GM12878 (cell line): ENCODE results near the gene GRIK2. TPM values are rescaled to one million over a fixed set of nuclear protein-coding genes. Genes with fewer than 3 reads are reported as not detected.

Source experiments
- ATAC-seq: fragments of 200-7000 bp; cut with Tn5 transposase; 3 replicates; pipeline ENCODE4 v1.9.1; 2020; ENCODE audit warnings: mild to moderate bottlenecking, moderate library complexity
- BruUV-seq: library from RNA; stranded (reverse); fragments of 400-500 nt; replicated peaks from 2 replicates; lab custom pipeline; 2021; lab: Mats Ljungman, UMichigan
- CTCF ChIA-PET: fragments of 300-600 bp; sonication (Branson Sonifier 250); formaldehyde crosslinking; extraction: SDS; loops from one replicate; lab custom pipeline; 2021; ENCODE audit warnings: inconsistent platforms; lab: Yijun Ruan, JAX
- POLR2A ChIA-PET: fragments of 350-600 bp; formaldehyde crosslinking; extraction: SDS; loops from one replicate; lab custom pipeline; 2021; ENCODE audit warnings: inconsistent platforms; lab: Charles Lee
- RAD21 ChIA-PET: fragments of 300-600 bp; sonication (Branson Sonifier 250); formaldehyde crosslinking; loops from one replicate; lab custom pipeline; 2023; ENCODE audit warnings: antibody characterized with exemption; ENCODE audit not compliant: unreplicated experiment; lab: Charles Lee
- SMC1A ChIA-PET: fragments of 300-600 bp; sonication (Branson Sonifier 250); formaldehyde crosslinking; loops from one replicate; lab custom pipeline; 2023; ENCODE audit not compliant: unreplicated experiment, uncharacterized antibody; lab: Charles Lee
- DNase-seq: peaks from one replicate; pipeline ENCODE4 v3.0.0-alpha.2; 2011; ENCODE audit warnings: low read depth, low spot score
- FAIRE-seq: peaks from 3 replicates; lab custom pipeline; 2011; peaks lifted over from hg19 to GRCh38; lab: Jason Lieb, UNC
- H2AFZ ChIP-seq: 2 replicates; pipeline ENCODE4 v1.6.0; 2011; ENCODE audit warnings: low read depth, low read length, control low read depth; ENCODE audit not compliant: control insufficient read depth
- H3K27ac ChIP-seq: 2 replicates; pipeline ENCODE4 v1.5.1; 2011; ENCODE audit warnings: control low read depth; ENCODE audit not compliant: control insufficient read depth, insufficient read depth
- H3K27me3 ChIP-seq, 2 experiments: replicated peaks in 1 of 2; 2 replicates each; pipeline versions ENCODE4 v1.6.0 to v1.6.1; 2011; ENCODE audit warnings: low read length in 1 of 2; ENCODE audit not compliant: control insufficient read depth in 2 of 2, insufficient read depth in 2 of 2
- H3K36me3 ChIP-seq, 2 experiments: 2 replicates each; pipeline ENCODE4 v1.5.1; 2011; ENCODE audit warnings: low read length in 1 of 2; ENCODE audit not compliant: control insufficient read depth in 2 of 2, insufficient read depth in 2 of 2
- H3K4me1 ChIP-seq: 2 replicates; pipeline ENCODE4 v1.6.1; 2011; ENCODE audit warnings: mild to moderate bottlenecking, low read length, moderate library complexity, mixed read lengths; ENCODE audit not compliant: control insufficient read depth, insufficient read depth
- H3K4me2 ChIP-seq: 2 replicates; pipeline ENCODE4 v1.6.0; 2011; ENCODE audit warnings: control low read depth; ENCODE audit not compliant: control insufficient read depth, insufficient read depth
- H3K4me3 ChIP-seq: fragments of 200-600 bp; sonication (generic); 2 replicates; pipeline ENCODE4 v1.5.1; 2016
- H3K79me2 ChIP-seq: 2 replicates; pipeline ENCODE4 v1.6.0; 2011; ENCODE audit warnings: low read length; ENCODE audit not compliant: control insufficient read depth, insufficient read depth
- H3K9ac ChIP-seq: 2 replicates; pipeline ENCODE4 v1.8.0; 2011; ENCODE audit warnings: low read length, control low read depth, mixed read lengths; ENCODE audit not compliant: control insufficient read depth, insufficient read depth
- H3K9me3 ChIP-seq: replicated peaks from 3 replicates; pipeline ENCODE4 v1.5.1; 2011; ENCODE audit warnings: mild to moderate bottlenecking, low read length; ENCODE audit not compliant: control insufficient read depth, insufficient read depth
- H4K20me1 ChIP-seq: 2 replicates; pipeline ENCODE4 v1.6.0; 2011; ENCODE audit not compliant: control insufficient read depth, insufficient read depth
- BMI1 ChIP-seq: fragments of 450-650 bp; IDR thresholded peaks from 2 replicates; pipeline ENCODE4 v1.6.1; 2016; ENCODE audit warnings: mild to moderate bottlenecking, moderate library complexity, borderline replicate concordance
- DPF2 ChIP-seq: fragments of 450-650 bp; IDR thresholded peaks from 2 replicates; pipeline ENCODE4 v1.6.1; 2017; ENCODE audit warnings: mild to moderate bottlenecking
- EP300 ChIP-seq, 2 experiments: fragments of 150-350 bp in 1 of 2; IDR thresholded peaks; 2 replicates each; pipeline ENCODE4 v1.6.1; 2011 to 2012; ENCODE audit warnings: low read depth in 2 of 2, low read length in 2 of 2, borderline replicate concordance in 1 of 2, improper control_type of control experiment in 1 of 2, inconsistent platforms in 1 of 2; ENCODE audit not compliant: control insufficient read depth in 1 of 2
- KAT2A ChIP-seq: conservative IDR thresholded peaks from 2 replicates; pipeline ENCODE4 v1.6.1; 2011; ENCODE audit warnings: low read depth, low read length; ENCODE audit not compliant: control insufficient read depth
- MEF2B ChIP-seq: fragments of 450-650 bp; IDR thresholded peaks from 2 replicates; pipeline ENCODE4 v1.6.1; 2018; ENCODE audit warnings: mild to moderate bottlenecking, moderate library complexity; ENCODE audit not compliant: partially characterized antibody, poor library complexity, severe bottlenecking
- MXI1 ChIP-seq: fragments of 150-350 bp; IDR thresholded peaks from 2 replicates; pipeline ENCODE4 v1.6.1; 2011; ENCODE audit warnings: low read depth, mild to moderate bottlenecking, inconsistent platforms, low read length, improper control_type of control experiment
- MYB ChIP-seq: fragments of 150-350 bp; IDR thresholded peaks from 2 replicates; pipeline ENCODE4 v1.6.1; 2014; ENCODE audit warnings: mild to moderate bottlenecking, low read depth, low read length, borderline replicate concordance
- NFXL1 ChIP-seq: fragments of 450-650 bp; IDR thresholded peaks from 2 replicates; pipeline ENCODE4 v1.6.1; 2017; ENCODE audit warnings: antibody characterized with exemption, mild to moderate bottlenecking, borderline replicate concordance
- POU2F2 ChIP-seq: IDR thresholded peaks from 3 replicates; pipeline ENCODE4 v1.6.1; 2011; ENCODE audit warnings: low read depth, mild to moderate bottlenecking, low read length, borderline replicate concordance
- RBBP5 ChIP-seq: fragments of 200-600 bp; sonication (generic); conservative IDR thresholded peaks from 2 replicates; pipeline ENCODE4 v1.6.1; 2016
- ZNF207 ChIP-seq: fragments of 450-650 bp; IDR thresholded peaks from 2 replicates; pipeline ENCODE4 v1.6.1; 2014; ENCODE audit warnings: antibody characterized with exemption, mild to moderate bottlenecking, borderline replicate concordance
- ZNF274 ChIP-seq: IDR thresholded peaks from one replicate; pipeline ENCODE4 v1.8.0; 2011; ENCODE audit not compliant: insufficient read length, insufficient read depth
- WGBS: methylation state at CpG from one replicate; pipeline ENCODE4 v1.1.6; 2016; ENCODE audit warnings: low lambda C conversion rate; ENCODE audit not compliant: insufficient replicate concordance, insufficient coverage; ENCODE audit errors: missing lambda C conversion rate; 5-methylcytosine and 5-hydroxymethylcytosine counted together
- in situ Hi-C: fragments of 300-500 bp; cut with MboI; formaldehyde crosslinking; loops from 9 replicates; pipeline ENCODE4 v1.14.3; 2018; ENCODE audit warnings: mixed read lengths
- intact Hi-C: fragments of 100-400 bp; cut with micrococcal nuclease; formaldehyde crosslinking; loops from one replicate; pipeline ENCODE4 v1.14.2; 2022; ENCODE audit not compliant: unreplicated experiment
- polyA plus RNA-seq, 11 experiments: library from polyadenylated mRNA; depleted of rRNA in 4 of 11; unstranded in 6 of 11; stranded (reverse) in 5 of 11; fragments of >200 nt; fragmentation: Nextera tagmentation in 4 of 11; fragmentation: Illumina TruSeq in 1 of 11; extraction: Ambion mirVana in 4 of 11; extraction: Trizol in 1 of 11; gene quantifications; 1 replicate in 1 of 11; 2 replicates in 10 of 11; pipeline versions ENCODE4 v1.2.1 to v1.2.3, GENCODE V29; 2011 to 2016; ENCODE audit warnings: inconsistent platforms in 2 of 11, missing spikeins in 2 of 11, low read depth in 1 of 11
- total RNA-seq, 4 experiments: library from RNA; depleted of rRNA in 3 of 4; stranded (reverse); fragments of >200 nt in 3 of 4; fragmentation: Illumina TruSeq in 1 of 4; extraction: Trizol in 1 of 4; gene quantifications; 2 replicates each; pipeline versions ENCODE4 v1.2.1 to v1.2.3, GENCODE V29; 2013 to 2021
- TF ChIP-seq, protein P1 (sequence below): fragments of 450-650 bp; IDR thresholded peaks from 2 replicates; pipeline ENCODE4 v1.6.1; 2017; ENCODE audit warnings: borderline replicate concordance
- TF ChIP-seq, protein P2 (sequence below): IDR thresholded peaks from 2 replicates; pipeline ENCODE4 v1.6.1; 2012; ENCODE audit warnings: improper control_type of control experiment, low read depth, low read length; ENCODE audit not compliant: insufficient replicate concordance
- TF ChIP-seq, protein P3 (sequence below): IDR thresholded peaks from 2 replicates; pipeline ENCODE4 v1.6.1; 2012; ENCODE audit warnings: mild to moderate bottlenecking, low read depth, low read length

GRIK2 gene
- total and polyA plus RNA-seq, 10 of the 15 experiments (the other 5 are each of a cell fraction or from before 2014, with no cell fraction given): not detected

DNA sequence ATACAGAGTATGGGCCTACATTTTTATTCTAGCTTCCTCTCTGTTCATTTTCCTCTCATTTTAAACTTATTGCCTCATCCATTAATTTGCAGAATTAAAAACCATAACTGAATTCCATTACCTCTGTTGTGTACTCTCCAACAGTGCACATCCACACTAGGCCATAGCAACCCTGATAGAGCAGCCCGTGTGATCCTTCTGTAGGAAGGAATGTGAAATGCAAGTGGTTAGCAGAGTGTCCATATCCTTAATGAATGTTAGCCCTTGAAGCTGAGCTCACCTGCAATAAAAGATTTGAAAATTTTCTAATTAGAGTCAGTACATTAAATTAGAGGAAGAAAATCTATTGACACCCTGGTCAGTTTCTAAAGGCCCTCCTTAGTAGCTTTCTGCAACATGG is 6.5 kb upstream of the GRIK2 start:
- H3K79me2 ChIP-seq: no peaks in the 10 kb centered on the region
- TF ChIP-seq RBBP5: no peak
- no peak for TF ChIP-seq MEF2B
- TF ChIP-seq ZNF274: no peak
- TF ChIP-seq NFXL1: no peak
- no peak for TF ChIP-seq BMI1
- TF ChIP-seq, protein P1, sequence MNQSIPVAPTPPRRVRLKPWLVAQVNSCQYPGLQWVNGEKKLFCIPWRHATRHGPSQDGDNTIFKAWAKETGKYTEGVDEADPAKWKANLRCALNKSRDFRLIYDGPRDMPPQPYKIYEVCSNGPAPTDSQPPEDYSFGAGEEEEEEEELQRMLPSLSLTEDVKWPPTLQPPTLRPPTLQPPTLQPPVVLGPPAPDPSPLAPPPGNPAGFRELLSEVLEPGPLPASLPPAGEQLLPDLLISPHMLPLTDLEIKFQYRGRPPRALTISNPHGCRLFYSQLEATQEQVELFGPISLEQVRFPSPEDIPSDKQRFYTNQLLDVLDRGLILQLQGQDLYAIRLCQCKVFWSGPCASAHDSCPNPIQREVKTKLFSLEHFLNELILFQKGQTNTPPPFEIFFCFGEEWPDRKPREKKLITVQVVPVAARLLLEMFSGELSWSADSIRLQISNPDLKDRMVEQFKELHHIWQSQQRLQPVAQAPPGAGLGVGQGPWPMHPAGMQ: no peak
- TF ChIP-seq, protein P2, sequence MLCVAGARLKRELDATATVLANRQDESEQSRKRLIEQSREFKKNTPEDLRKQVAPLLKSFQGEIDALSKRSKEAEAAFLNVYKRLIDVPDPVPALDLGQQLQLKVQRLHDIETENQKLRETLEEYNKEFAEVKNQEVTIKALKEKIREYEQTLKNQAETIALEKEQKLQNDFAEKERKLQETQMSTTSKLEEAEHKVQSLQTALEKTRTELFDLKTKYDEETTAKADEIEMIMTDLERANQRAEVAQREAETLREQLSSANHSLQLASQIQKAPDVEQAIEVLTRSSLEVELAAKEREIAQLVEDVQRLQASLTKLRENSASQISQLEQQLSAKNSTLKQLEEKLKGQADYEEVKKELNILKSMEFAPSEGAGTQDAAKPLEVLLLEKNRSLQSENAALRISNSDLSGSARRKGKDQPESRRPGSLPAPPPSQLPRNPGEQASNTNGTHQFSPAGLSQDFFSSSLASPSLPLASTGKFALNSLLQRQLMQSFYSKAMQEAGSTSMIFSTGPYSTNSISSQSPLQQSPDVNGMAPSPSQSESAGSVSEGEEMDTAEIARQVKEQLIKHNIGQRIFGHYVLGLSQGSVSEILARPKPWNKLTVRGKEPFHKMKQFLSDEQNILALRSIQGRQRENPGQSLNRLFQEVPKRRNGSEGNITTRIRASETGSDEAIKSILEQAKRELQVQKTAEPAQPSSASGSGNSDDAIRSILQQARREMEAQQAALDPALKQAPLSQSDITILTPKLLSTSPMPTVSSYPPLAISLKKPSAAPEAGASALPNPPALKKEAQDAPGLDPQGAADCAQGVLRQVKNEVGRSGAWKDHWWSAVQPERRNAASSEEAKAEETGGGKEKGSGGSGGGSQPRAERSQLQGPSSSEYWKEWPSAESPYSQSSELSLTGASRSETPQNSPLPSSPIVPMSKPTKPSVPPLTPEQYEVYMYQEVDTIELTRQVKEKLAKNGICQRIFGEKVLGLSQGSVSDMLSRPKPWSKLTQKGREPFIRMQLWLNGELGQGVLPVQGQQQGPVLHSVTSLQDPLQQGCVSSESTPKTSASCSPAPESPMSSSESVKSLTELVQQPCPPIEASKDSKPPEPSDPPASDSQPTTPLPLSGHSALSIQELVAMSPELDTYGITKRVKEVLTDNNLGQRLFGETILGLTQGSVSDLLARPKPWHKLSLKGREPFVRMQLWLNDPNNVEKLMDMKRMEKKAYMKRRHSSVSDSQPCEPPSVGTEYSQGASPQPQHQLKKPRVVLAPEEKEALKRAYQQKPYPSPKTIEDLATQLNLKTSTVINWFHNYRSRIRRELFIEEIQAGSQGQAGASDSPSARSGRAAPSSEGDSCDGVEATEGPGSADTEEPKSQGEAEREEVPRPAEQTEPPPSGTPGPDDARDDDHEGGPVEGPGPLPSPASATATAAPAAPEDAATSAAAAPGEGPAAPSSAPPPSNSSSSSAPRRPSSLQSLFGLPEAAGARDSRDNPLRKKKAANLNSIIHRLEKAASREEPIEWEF: no peak
- no peak for TF ChIP-seq MYB
- TF ChIP-seq EP300 (IDR thresholded peaks at IDR 0.05; ENCODE audit: borderline replicate concordance in 1 of 2, control insufficient read depth in 1 of 2, low read depth in 2 of 2, low read length in 2 of 2): no peak
- no peak for TF ChIP-seq ZNF207
- no peak for TF ChIP-seq DPF2
- TF ChIP-seq, protein P3, sequence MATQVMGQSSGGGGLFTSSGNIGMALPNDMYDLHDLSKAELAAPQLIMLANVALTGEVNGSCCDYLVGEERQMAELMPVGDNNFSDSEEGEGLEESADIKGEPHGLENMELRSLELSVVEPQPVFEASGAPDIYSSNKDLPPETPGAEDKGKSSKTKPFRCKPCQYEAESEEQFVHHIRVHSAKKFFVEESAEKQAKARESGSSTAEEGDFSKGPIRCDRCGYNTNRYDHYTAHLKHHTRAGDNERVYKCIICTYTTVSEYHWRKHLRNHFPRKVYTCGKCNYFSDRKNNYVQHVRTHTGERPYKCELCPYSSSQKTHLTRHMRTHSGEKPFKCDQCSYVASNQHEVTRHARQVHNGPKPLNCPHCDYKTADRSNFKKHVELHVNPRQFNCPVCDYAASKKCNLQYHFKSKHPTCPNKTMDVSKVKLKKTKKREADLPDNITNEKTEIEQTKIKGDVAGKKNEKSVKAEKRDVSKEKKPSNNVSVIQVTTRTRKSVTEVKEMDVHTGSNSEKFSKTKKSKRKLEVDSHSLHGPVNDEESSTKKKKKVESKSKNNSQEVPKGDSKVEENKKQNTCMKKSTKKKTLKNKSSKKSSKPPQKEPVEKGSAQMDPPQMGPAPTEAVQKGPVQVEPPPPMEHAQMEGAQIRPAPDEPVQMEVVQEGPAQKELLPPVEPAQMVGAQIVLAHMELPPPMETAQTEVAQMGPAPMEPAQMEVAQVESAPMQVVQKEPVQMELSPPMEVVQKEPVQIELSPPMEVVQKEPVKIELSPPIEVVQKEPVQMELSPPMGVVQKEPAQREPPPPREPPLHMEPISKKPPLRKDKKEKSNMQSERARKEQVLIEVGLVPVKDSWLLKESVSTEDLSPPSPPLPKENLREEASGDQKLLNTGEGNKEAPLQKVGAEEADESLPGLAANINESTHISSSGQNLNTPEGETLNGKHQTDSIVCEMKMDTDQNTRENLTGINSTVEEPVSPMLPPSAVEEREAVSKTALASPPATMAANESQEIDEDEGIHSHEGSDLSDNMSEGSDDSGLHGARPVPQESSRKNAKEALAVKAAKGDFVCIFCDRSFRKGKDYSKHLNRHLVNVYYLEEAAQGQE: no peak
- no peak for TF ChIP-seq KAT2A
- no peak for TF ChIP-seq POU2F2
- TF ChIP-seq MXI1: no peak

More for the DNA sequence above, 6.5 kb upstream of the GRIK2 start:
- no peak for DNase-seq
- Histone ChIP-seq H3K36me3 (no peaks in the 10 kb centered on the region), H3K4me3 (no peak overlapping the region), H3K27ac (no peak overlapping the region), H3K9me3 (no peaks in the 10 kb centered on the region), H4K20me1 (no peaks in the 10 kb centered on the region), H2AFZ (no peak overlapping the region), H3K27me3 (no peaks in the 10 kb centered on the region), H3K4me1 (no peaks in the 10 kb centered on the region), H3K4me2 (no peak overlapping the region), H3K9ac (no peak overlapping the region)
- ChIA-PET POLR2A (no interaction called here), CTCF (no interaction called here), SMC1A (no interaction called here), RAD21 (no interaction called here)
- WGBS: 32% methylated on average over 1 of the region's 1 CpG
- intact Hi-C loops: no loop called here
- in situ Hi-C loops: no loop called here
- ATAC-seq: no peak
- no peak for FAIRE-seq
- BruUV-seq: no TSS peak
